IMR-90 (cell line): ENCODE results near the gene SLC12A8. TPM values are rescaled to one million over a fixed set of nuclear protein-coding genes. Genes with fewer than 3 reads are reported as not detected.

Source experiments
- ATAC-seq: fragments of 200-7000 bp; cut with Tn5 transposase; 2 replicates; pipeline ENCODE4 v1.9.1; 2020; ENCODE audit warnings: low read depth, mild to moderate bottlenecking, moderate library complexity
- BruUV-seq: library from RNA; stranded (reverse); fragments of 400-500 nt; replicated peaks from 2 replicates; lab custom pipeline; 2021; lab: Mats Ljungman, UMichigan
- CTCF ChIA-PET: fragments of 300-600 bp; formaldehyde crosslinking; extraction: SDS; loops from one replicate; lab custom pipeline; 2021; ENCODE audit warnings: antibody characterized with exemption; lab: Yijun Ruan, JAX
- POLR2A ChIA-PET: fragments of 300-600 bp; sonication (Branson Sonifier 250); formaldehyde crosslinking; loops from one replicate; lab custom pipeline; 2022; ENCODE audit warnings: antibody characterized with exemption; ENCODE audit not compliant: unreplicated experiment; lab: Charles Lee
- DNase-seq: peaks from one replicate; pipeline ENCODE4 v3.0.0; 2013
- H2AFZ ChIP-seq: replicated peaks from 2 replicates; pipeline ENCODE3; 2013; ENCODE audit warnings: low read length, mild to moderate bottlenecking; ENCODE audit not compliant: poor library complexity
- H2AK5ac ChIP-seq: 2 replicates; pipeline ENCODE4 v1.6.1; 2013; ENCODE audit warnings: low read depth, low read length, inconsistent platforms
- H2AK9ac ChIP-seq: replicated peaks from 2 replicates; pipeline ENCODE3; 2013; ENCODE audit warnings: mild to moderate bottlenecking, low read depth, low read length, moderate library complexity; ENCODE audit not compliant: poor library complexity
- H2BK120ac ChIP-seq: 2 replicates; pipeline ENCODE4 v1.6.1; 2013; ENCODE audit warnings: low read depth, low read length, inconsistent platforms
- H2BK15ac ChIP-seq: 3 replicates; pipeline ENCODE4 v1.6.1; 2013; ENCODE audit warnings: low read depth, low read length, inconsistent platforms
- H2BK20ac ChIP-seq: 2 replicates; pipeline ENCODE4 v1.6.1; 2013; ENCODE audit warnings: low read depth, mild to moderate bottlenecking, inconsistent platforms, low read length, moderate library complexity
- H2BK5ac ChIP-seq: 2 replicates; pipeline ENCODE4 v1.6.1; 2013; ENCODE audit warnings: mild to moderate bottlenecking, low read depth, low read length, inconsistent platforms; ENCODE audit not compliant: poor library complexity, severe bottlenecking
- H3K14ac ChIP-seq: replicated peaks from 2 replicates; pipeline ENCODE4 v1.6.1; 2013; ENCODE audit warnings: low read depth, low read length, inconsistent platforms
- H3K18ac ChIP-seq: 2 replicates; pipeline ENCODE4 v1.6.1; 2013; ENCODE audit warnings: low read depth, low read length, control low read depth
- H3K23ac ChIP-seq: 2 replicates; pipeline ENCODE4 v1.6.1; 2013; ENCODE audit warnings: low read depth, low read length, inconsistent platforms
- H3K27ac ChIP-seq: 2 replicates; pipeline ENCODE4 v1.5.1; 2013; ENCODE audit warnings: mild to moderate bottlenecking, control low read depth, low read length; ENCODE audit not compliant: insufficient read depth
- H3K27me3 ChIP-seq: 2 replicates; pipeline ENCODE4 v1.6.1; 2013; ENCODE audit warnings: low read length; ENCODE audit not compliant: control insufficient read depth, insufficient read depth
- H3K36me3 ChIP-seq: 2 replicates; pipeline ENCODE4 v1.6.1; 2013; ENCODE audit warnings: low read length, mixed read lengths; ENCODE audit not compliant: control insufficient read depth, insufficient read depth
- H3K4ac ChIP-seq: 2 replicates; pipeline ENCODE4 v1.6.1; 2013; ENCODE audit warnings: low read depth, low read length, inconsistent platforms
- H3K4me1 ChIP-seq: 2 replicates; pipeline ENCODE4 v1.6.1; 2013; ENCODE audit warnings: low read length, mixed read lengths; ENCODE audit not compliant: control insufficient read depth, insufficient read depth
- H3K4me2 ChIP-seq: 2 replicates; pipeline ENCODE4 v1.6.1; 2013; ENCODE audit warnings: low read depth, mild to moderate bottlenecking, control low read depth, low read length, moderate library complexity
- H3K4me3 ChIP-seq: 2 replicates; pipeline ENCODE4 v1.5.1; 2013; ENCODE audit warnings: low read depth, mild to moderate bottlenecking, control low read depth, low read length, moderate library complexity; ENCODE audit not compliant: insufficient read depth
- H3K56ac ChIP-seq: 2 replicates; pipeline ENCODE4 v1.6.1; 2013; ENCODE audit warnings: low read length, inconsistent platforms; ENCODE audit not compliant: insufficient read depth; ENCODE audit errors: extremely low read depth
- H3K79me1 ChIP-seq, 2 experiments: 2 replicates each; pipeline ENCODE4 v1.6.1; 2013; ENCODE audit warnings: low read length in 2 of 2, inconsistent platforms in 1 of 2, low read depth in 1 of 2
- H3K9ac ChIP-seq: 2 replicates; pipeline ENCODE4 v1.6.1; 2013; ENCODE audit warnings: low read depth, low read length, control low read depth
- H3K9me1 ChIP-seq: 2 replicates; pipeline ENCODE4 v1.6.1; 2013; ENCODE audit warnings: low read length, inconsistent platforms; ENCODE audit not compliant: insufficient read depth
- H3K9me3 ChIP-seq: 2 replicates; pipeline ENCODE4 v1.6.1; 2013; ENCODE audit warnings: low read length; ENCODE audit not compliant: control insufficient read depth, insufficient read depth
- H4K20me1 ChIP-seq: 2 replicates; pipeline ENCODE4 v1.6.1; 2013; ENCODE audit warnings: low read length, inconsistent platforms; ENCODE audit not compliant: insufficient read depth
- H4K5ac ChIP-seq: 2 replicates; pipeline ENCODE4 v1.6.1; 2013; ENCODE audit warnings: mild to moderate bottlenecking, low read depth, low read length, control low read depth
- H4K8ac ChIP-seq, 2 experiments: 2 replicates each; pipeline ENCODE4 v1.6.1; 2013; ENCODE audit warnings: low read depth in 2 of 2, low read length in 2 of 2, control low read depth in 1 of 2, inconsistent platforms in 1 of 2
- H4K91ac ChIP-seq: 2 replicates; pipeline ENCODE4 v1.6.1; 2013; ENCODE audit warnings: low read depth, low read length, inconsistent platforms; ENCODE audit not compliant: insufficient read depth
- BHLHE40 ChIP-seq: fragments of 150-350 bp; IDR thresholded peaks from 2 replicates; pipeline ENCODE4 v1.6.1; 2016; ENCODE audit warnings: mild to moderate bottlenecking, low read depth, low read length
- CEBPB ChIP-seq: IDR thresholded peaks from 2 replicates; pipeline ENCODE4 v1.6.1; 2012; ENCODE audit warnings: low read depth, low read length, improper control_type of control experiment
- CHD1 ChIP-seq: IDR thresholded peaks from 2 replicates; pipeline ENCODE4 v1.6.1; 2012; ENCODE audit warnings: low read depth, low read length, improper control_type of control experiment
- CTCF ChIP-seq: conservative IDR thresholded peaks from 2 replicates; pipeline ENCODE4 v1.5.1; 2012; ENCODE audit warnings: mild to moderate bottlenecking, low read depth, low read length, improper control_type of control experiment
- FOS ChIP-seq: fragments of 150-350 bp; IDR thresholded peaks from 2 replicates; pipeline ENCODE4 v1.6.1; 2016; ENCODE audit warnings: low read depth, low read length
- MAFK ChIP-seq: IDR thresholded peaks from 2 replicates; pipeline ENCODE4 v1.6.1; 2012; ENCODE audit warnings: low read depth, low read length, improper control_type of control experiment
- MAZ ChIP-seq: IDR thresholded peaks from 2 replicates; pipeline ENCODE4 v1.6.1; 2012; ENCODE audit warnings: low read depth, mild to moderate bottlenecking, low read length, improper control_type of control experiment, moderate library complexity, borderline replicate concordance
- MXI1 ChIP-seq: IDR thresholded peaks from 2 replicates; pipeline ENCODE4 v1.6.1; 2012; ENCODE audit warnings: low read depth, mild to moderate bottlenecking, low read length, moderate library complexity, borderline replicate concordance
- NFE2L2 ChIP-seq: fragments of 150-350 bp; IDR thresholded peaks from 2 replicates; pipeline ENCODE4 v1.6.1; 2016; ENCODE audit warnings: low read depth, mild to moderate bottlenecking, low read length
- POLR2A ChIP-seq: IDR thresholded peaks from 2 replicates; pipeline ENCODE4 v1.6.1; 2012; ENCODE audit warnings: mild to moderate bottlenecking, low read depth, low read length
- RAD21 ChIP-seq: IDR thresholded peaks from 2 replicates; pipeline ENCODE4 v1.6.1; 2012; ENCODE audit warnings: low read length, improper control_type of control experiment
- RCOR1 ChIP-seq: IDR thresholded peaks from 2 replicates; pipeline ENCODE4 v1.6.1; 2012; ENCODE audit warnings: mild to moderate bottlenecking, low read length, improper control_type of control experiment; ENCODE audit not compliant: insufficient replicate concordance
- WGBS, 2 experiments: methylation state at CpG; one replicate each; pipeline versions ENCODE4 v1.1.5 to v1.1.7; 2013; ENCODE audit warnings: missing lambda C conversion rate in 2 of 2; ENCODE audit not compliant: insufficient read length in 1 of 2; ENCODE audit errors: extremely low coverage in 2 of 2; 5-methylcytosine and 5-hydroxymethylcytosine counted together
- dilution Hi-C: fragments of 300-500 bp; cut with HindIII; formaldehyde crosslinking; loops from one replicate; pipeline ENCODE4 v1.14.3; 2018; ENCODE audit warnings: low sequenced_read_pairs; ENCODE audit not compliant: unreplicated experiment
- in situ Hi-C: fragments of 300-500 bp; cut with MboI; formaldehyde crosslinking; loops from 3 replicates; pipeline ENCODE4 v1.14.3; 2019; ENCODE audit warnings: low sequenced_read_pairs, inconsistent platforms, mixed read lengths
- intact Hi-C: fragments of 100-400 bp; cut with micrococcal nuclease; formaldehyde crosslinking; loops from 2 replicates; pipeline ENCODE4 v1.10.0; 2022
- polyA plus RNA-seq, 3 experiments: library from polyadenylated mRNA; depleted of rRNA; stranded (reverse); fragments of >200 nt; gene quantifications; 2 replicates each; pipeline ENCODE4 v1.2.3, GENCODE V29; 2012; ENCODE audit warnings: low replicate concordance in 1 of 3
- total RNA-seq: library from RNA; depleted of rRNA; stranded (reverse); fragments of >200 nt; gene quantifications from 2 replicates; pipeline ENCODE4 v1.2.3, GENCODE V29; 2012
- TF ChIP-seq, protein P1 (sequence below): fragments of 150-350 bp; IDR thresholded peaks from 2 replicates; pipeline ENCODE4 v1.6.1; 2017; ENCODE audit warnings: mild to moderate bottlenecking, antibody characterized with exemption, low read length, low read depth
- TF ChIP-seq, protein P2 (sequence below): fragments of 150-350 bp; IDR thresholded peaks from 2 replicates; pipeline ENCODE4 v1.6.1; 2016; ENCODE audit warnings: low read depth, mild to moderate bottlenecking, low read length, moderate library complexity, borderline replicate concordance

Gene SLC12A8
- total and polyA plus RNA-seq, 2 of the 4 experiments (the other 2 are of a cell fraction), result 2.2 to 4.3 TPM

- Histone ChIP-seq H3K36me3 (no peaks in the 10 kb centered on the region), H2AK9ac (no peak overlapping the region), H3K27me3 (no peaks in the 10 kb centered on the region), H2BK5ac (no peak overlapping the region), H3K4me1 (peaks cover 4% of the 10 kb centered on the region; the same call in 1 of the 2 replicates), H3K9me1 (no peaks in the 10 kb centered on the region), H4K8ac (no peak overlapping the region), H4K91ac (no peak overlapping the region; the same call in 1 of the 2 replicates), H3K56ac (no peak overlapping the region), H4K5ac (no peak overlapping the region), H3K14ac (0 out of 2 replicates have a peak overlapping the region, but pooled peaks have one; percentile 8), H3K27ac (no peak overlapping the region), H3K4ac (peak overlapping the region; percentile 39; the same call in 1 of the 2 replicates), H3K79me1 (no peaks in the 10 kb centered on the region), H3K18ac (no peak overlapping the region; the same call in 1 of the 2 replicates), H3K23ac (no peak overlapping the region), H4K20me1 (no peaks in the 10 kb centered on the region), H3K9ac (no peak overlapping the region), H2BK120ac (no peak overlapping the region; the same call in 1 of the 2 replicates), H3K4me2 (no peak overlapping the region), H2AK5ac (peak overlapping the region; percentile 75; the same call in 1 of the 2 replicates), H2AFZ (no peak overlapping the region), H3K4me3 (no peak overlapping the region), H2BK20ac (no peak overlapping the region), H3K9me3 (no peaks in the 10 kb centered on the region), H2BK15ac (peak overlapping the region; percentile 52; the same call in 1 of the 3 replicates)
- ChIA-PET POLR2A (no interaction called here), CTCF (no interaction called here)
- TF ChIP-seq MAFK (no peak), RCOR1 (no peak), MAZ (no peak), RAD21 (no peak), NFE2L2 (no peak), MXI1 (no peak), CTCF (no peak), BHLHE40 (no peak), CEBPB (no peak), FOS (no peak), CHD1 (no peak), POLR2A (no peak)
- TF ChIP-seq, protein P1, sequence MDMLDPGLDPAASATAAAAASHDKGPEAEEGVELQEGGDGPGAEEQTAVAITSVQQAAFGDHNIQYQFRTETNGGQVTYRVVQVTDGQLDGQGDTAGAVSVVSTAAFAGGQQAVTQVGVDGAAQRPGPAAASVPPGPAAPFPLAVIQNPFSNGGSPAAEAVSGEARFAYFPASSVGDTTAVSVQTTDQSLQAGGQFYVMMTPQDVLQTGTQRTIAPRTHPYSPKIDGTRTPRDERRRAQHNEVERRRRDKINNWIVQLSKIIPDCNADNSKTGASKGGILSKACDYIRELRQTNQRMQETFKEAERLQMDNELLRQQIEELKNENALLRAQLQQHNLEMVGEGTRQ, result no peak
- TF ChIP-seq, protein P2, sequence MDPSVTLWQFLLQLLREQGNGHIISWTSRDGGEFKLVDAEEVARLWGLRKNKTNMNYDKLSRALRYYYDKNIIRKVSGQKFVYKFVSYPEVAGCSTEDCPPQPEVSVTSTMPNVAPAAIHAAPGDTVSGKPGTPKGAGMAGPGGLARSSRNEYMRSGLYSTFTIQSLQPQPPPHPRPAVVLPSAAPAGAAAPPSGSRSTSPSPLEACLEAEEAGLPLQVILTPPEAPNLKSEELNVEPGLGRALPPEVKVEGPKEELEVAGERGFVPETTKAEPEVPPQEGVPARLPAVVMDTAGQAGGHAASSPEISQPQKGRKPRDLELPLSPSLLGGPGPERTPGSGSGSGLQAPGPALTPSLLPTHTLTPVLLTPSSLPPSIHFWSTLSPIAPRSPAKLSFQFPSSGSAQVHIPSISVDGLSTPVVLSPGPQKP, result no peak
- dilution Hi-C loops, result no loop called here
- BruUV-seq, result no TSS peak
- in situ Hi-C loops, result no loop called here
- DNase-seq (peak; percentile 62), ATAC-seq (no peak)
- intact Hi-C loops, result no loop called here
- 72% methylated on average over 3 of the region's 9 CpGs; no CpG with 5 or more reads in 1 of the 2 experiments for WGBS, 2 experiments
Observed at GRCh38 chr3:125160606-125161371, 51.8 kb downstream of the SLC12A8 start.
